K562 (cell line): ENCODE results near the gene BET1L. TPM values are rescaled to one million over a fixed set of nuclear protein-coding genes. Genes with fewer than 3 reads are reported as not detected.

Experiments used
- ATF3 ChIP-seq, 2 experiments: fragments of 450-650 bp in 1 of 2; sonication (generic) in 1 of 2; formaldehyde crosslinking in 1 of 2; IDR thresholded peaks in 1 of 2; conservative IDR thresholded peaks in 1 of 2; 2 replicates each; pipeline versions ENCODE4 v1.6.1 to v1.8.1; 2016 to 2023; ENCODE audit warnings: mild to moderate bottlenecking in 2 of 2, moderate library complexity in 2 of 2, inconsistent platforms in 1 of 2, missing genetic modification reagents in 1 of 2
- CEBPG ChIP-seq, 3 experiments: fragments of 200-800 bp in 1 of 3; sonication (Bioruptor generic) in 1 of 3; sonication (generic) in 1 of 3; formaldehyde crosslinking in 1 of 3; IDR thresholded peaks in 2 of 3; conservative IDR thresholded peaks in 1 of 3; 2 replicates each; pipeline versions ENCODE4 v1.6.1 to v1.8.0; 2016 to 2022; ENCODE audit warnings: missing compliant biosample characterization in 2 of 3, missing genetic modification characterization in 2 of 3, mild to moderate bottlenecking in 1 of 3, missing genetic modification reagents in 1 of 3
- CTBP1 ChIP-seq: fragments of 450-650 bp; IDR thresholded peaks from 2 replicates; pipeline ENCODE4 v1.6.1; 2016; ENCODE audit warnings: borderline replicate concordance
- ESRRB ChIP-seq: fragments of 250-450 bp; sonication (Bioruptor Pico); IDR thresholded peaks from 2 replicates; pipeline ENCODE4 v1.5.0; 2020; ENCODE audit warnings: mild to moderate bottlenecking, moderate library complexity, borderline replicate concordance
- FOXP1 ChIP-seq: sonication (generic); formaldehyde crosslinking; IDR thresholded peaks from 2 replicates; pipeline ENCODE4 v1.8.0; 2022; ENCODE audit warnings: mild to moderate bottlenecking, missing genetic modification reagents
- HOXB6 ChIP-seq: fragments of 250-450 bp; sonication (Bioruptor Pico); IDR thresholded peaks from 2 replicates; pipeline ENCODE4 v1.5.1; 2022; ENCODE audit warnings: mild to moderate bottlenecking, borderline replicate concordance
- ILF3 ChIP-seq: fragments of 450-650 bp; IDR thresholded peaks from 2 replicates; pipeline ENCODE4 v1.6.1; 2018; ENCODE audit warnings: antibody characterized with exemption, mild to moderate bottlenecking, moderate library complexity, borderline replicate concordance
- MTA3 ChIP-seq: fragments of 450-650 bp; formaldehyde crosslinking; IDR thresholded peaks from 2 replicates; pipeline ENCODE4 v1.6.1; 2017; ENCODE audit warnings: mild to moderate bottlenecking, borderline replicate concordance
- NFATC3 ChIP-seq: fragments of 450-650 bp; IDR thresholded peaks from 2 replicates; pipeline ENCODE4 v1.6.1; 2017; ENCODE audit warnings: mild to moderate bottlenecking
- NR3C1 ChIP-seq: sonication (generic); formaldehyde crosslinking; IDR thresholded peaks from 2 replicates; pipeline ENCODE4 v1.8.1; 2022; ENCODE audit warnings: missing genetic modification reagents
- PHF8 ChIP-seq: fragments of 200-600 bp; sonication (generic); IDR thresholded peaks from 2 replicates; pipeline ENCODE4 v1.6.1; 2012; ENCODE audit warnings: mixed run types, mild to moderate bottlenecking, inconsistent platforms, low read length, moderate library complexity, borderline replicate concordance
- RERE ChIP-seq: sonication (generic); formaldehyde crosslinking; IDR thresholded peaks from 2 replicates; pipeline ENCODE4 v1.8.0; 2023; ENCODE audit warnings: missing genetic modification reagents, mild to moderate bottlenecking, borderline replicate concordance
- SNIP1 ChIP-seq: fragments of 450-650 bp; IDR thresholded peaks from 2 replicates; pipeline ENCODE4 v1.7.1; 2017; ENCODE audit warnings: low read depth, mild to moderate bottlenecking
- TAF7 ChIP-seq: fragments of 450-650 bp; IDR thresholded peaks from 2 replicates; pipeline ENCODE4 v1.6.1; 2016; ENCODE audit warnings: missing genetic modification characterization, missing compliant biosample characterization
- TEAD1 ChIP-seq, 2 experiments: fragments of 450-650 bp in 1 of 2; sonication (generic) in 1 of 2; formaldehyde crosslinking; IDR thresholded peaks; 2 replicates each; pipeline versions ENCODE4 v1.4.0 to v1.8.0; 2020 to 2022; ENCODE audit warnings: mild to moderate bottlenecking in 2 of 2, missing genetic modification reagents in 1 of 2
- TSHZ1 ChIP-seq: fragments of 250-450 bp; sonication (Bioruptor Pico); IDR thresholded peaks from 2 replicates; pipeline ENCODE4 v1.4.0; 2020; ENCODE audit warnings: mild to moderate bottlenecking, moderate library complexity
- ZNF507 ChIP-seq: conservative IDR thresholded peaks from 2 replicates; pipeline ENCODE4 v1.6.1; 2017; ENCODE audit warnings: missing genetic modification characterization, missing compliant biosample characterization
- polyA plus RNA-seq, 8 experiments: library from polyadenylated mRNA; depleted of rRNA in 4 of 8; stranded (reverse) in 5 of 8; unstranded in 3 of 8; fragments of >200 nt; fragmentation: Nextera tagmentation in 2 of 8; fragmentation: Illumina TruSeq in 1 of 8; extraction: Ambion mirVana in 2 of 8; extraction: Trizol in 1 of 8; gene quantifications; 2 replicates each; pipeline versions ENCODE4 v1.2.1 to v1.2.3, GENCODE V29; 2011 to 2014; ENCODE audit warnings: inconsistent platforms in 1 of 8, missing spikeins in 1 of 8
- total RNA-seq, 7 experiments: library from RNA; depleted of rRNA in 6 of 7; stranded (reverse); fragments of >200 nt in 6 of 7; fragmentation: Illumina TruSeq in 2 of 7; extraction: Trizol in 2 of 7; gene quantifications; 2 replicates each; pipeline versions ENCODE4 v1.2.1 to v1.2.3, GENCODE V29; 2011 to 2021; ENCODE audit warnings: low replicate concordance in 1 of 7

BET1L gene
- total and polyA plus RNA-seq, 9 of the 15 experiments (the other 6 are each of a cell fraction or from before 2014, with no cell fraction given): 9.9 to 69.1 (median 19.9) TPM

GRCh38 chr11:208181-208916, 1.1 kb upstream of the BET1L start (continued):
- no peak for TF ChIP-seq ATF3 (IDR thresholded peaks at IDR 0.05)
- TF ChIP-seq ATF3 (CRISPR knock-in tag; conservative IDR thresholded peaks at IDR 0.05): no peak
- no peak; the same call in 1 of the 2 replicates for TF ChIP-seq FOXP1
- TF ChIP-seq ESRRB (CRISPR knock-in tag): no peak
- TF ChIP-seq RERE (CRISPR knock-in tag): no peak
- TF ChIP-seq TSHZ1 (CRISPR knock-in tag): no peak
- TF ChIP-seq SNIP1: no peak
- TF ChIP-seq CTBP1: peak; percentile 63; the same call in 1 of the 2 replicates
- TF ChIP-seq ILF3: no peak
- no peak for TF ChIP-seq ZNF507
- TF ChIP-seq CEBPG (CRISPR knock-in tag; IDR thresholded peaks at IDR 0.05): no peak
- no peak for TF ChIP-seq CEBPG (tag; conservative IDR thresholded peaks at IDR 0.05 in 1 of 2, IDR thresholded peaks at IDR 0.05 in 1 of 2)
- peak; percentile 92 for TF ChIP-seq MTA3
- no peak for TF ChIP-seq NR3C1 (CRISPR knock-in tag)
- TF ChIP-seq TAF7 (tag): no peak
- no peak for TF ChIP-seq NFATC3
- TF ChIP-seq TEAD1 (CRISPR knock-in tag; IDR thresholded peaks at IDR 0.05): no peak
- TF ChIP-seq PHF8: peak; percentile 60; the same call in 1 of the 2 replicates
- TF ChIP-seq HOXB6 (CRISPR knock-in tag): no peak
